HG03108 (cell line): Measurements from ENCODE around the gene HIVEP3.

Source experiments
- ATAC-seq: cut with Tn5 transposase; IDR thresholded peaks from one replicate; pipeline ENCODE4 v1.9.1; 2021; ENCODE audit warnings: moderate library complexity; ENCODE audit not compliant: unreplicated experiment

Gene HIVEP3

DNA sequence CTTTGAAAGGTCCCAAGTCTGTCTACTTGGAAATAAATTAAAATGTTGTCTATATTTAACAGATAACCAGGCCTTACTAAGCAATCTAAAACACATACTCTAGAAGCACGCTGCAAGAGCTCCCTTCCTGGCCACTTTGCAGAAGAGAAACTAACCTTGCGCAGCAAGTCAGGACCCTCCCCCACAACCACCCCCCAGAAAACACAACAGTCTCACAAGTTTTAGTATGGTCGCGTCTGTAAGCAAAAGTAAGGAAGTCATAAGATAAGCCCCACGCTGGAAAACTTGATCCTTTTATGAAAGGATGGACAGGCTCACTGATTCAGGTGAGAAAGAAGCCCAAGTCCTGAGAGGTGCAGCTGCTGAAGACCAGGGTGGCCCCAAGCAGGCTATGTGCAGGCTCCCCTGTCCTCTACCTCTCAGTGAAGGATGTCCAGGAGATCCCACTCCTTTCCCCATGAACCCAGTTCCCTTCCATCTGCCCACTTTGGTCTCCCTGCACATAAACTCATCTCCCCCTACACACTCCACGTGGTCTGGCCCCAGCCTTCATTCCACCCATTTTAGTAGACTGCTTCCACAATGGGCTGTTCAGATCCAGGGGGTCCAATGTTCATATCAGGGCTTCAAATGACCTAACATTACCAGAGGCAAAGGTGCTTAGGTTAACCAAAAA lies 23.8 kb downstream of the HIVEP3 start:
- ATAC-seq: no peak

DNA sequence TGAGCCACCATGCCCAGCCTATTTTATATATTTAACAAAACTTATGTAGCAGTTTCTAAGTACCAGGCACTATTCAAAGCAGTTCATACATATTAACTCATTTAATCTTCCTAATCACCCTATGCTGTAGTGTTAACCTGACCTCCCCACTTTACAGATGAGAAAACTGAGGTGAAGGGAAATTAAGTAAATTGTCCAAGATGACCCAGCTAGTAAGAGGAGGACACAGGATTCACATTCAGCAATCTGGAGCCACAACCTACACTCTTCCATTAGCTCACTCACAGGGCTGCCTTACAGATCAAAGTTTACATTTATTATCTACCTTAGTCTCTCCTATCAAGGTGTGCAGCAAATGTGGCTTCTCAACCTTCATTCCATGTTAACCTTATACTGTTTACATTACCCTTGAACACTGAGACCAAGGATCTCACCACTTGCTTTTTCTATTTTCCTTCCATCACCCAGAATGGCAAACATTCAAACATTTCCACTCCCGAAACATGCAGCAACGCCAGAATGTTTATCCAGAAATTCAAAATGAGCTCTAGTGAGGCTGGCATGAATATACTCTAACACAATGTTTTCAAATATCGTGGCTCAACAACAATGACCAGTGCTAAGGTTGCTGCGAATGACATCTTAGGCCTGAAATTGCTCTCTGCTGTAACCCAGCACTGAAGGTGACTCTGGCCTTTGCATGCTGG lies 24.5 kb downstream of the HIVEP3 start:
- no peak for ATAC-seq

DNA sequence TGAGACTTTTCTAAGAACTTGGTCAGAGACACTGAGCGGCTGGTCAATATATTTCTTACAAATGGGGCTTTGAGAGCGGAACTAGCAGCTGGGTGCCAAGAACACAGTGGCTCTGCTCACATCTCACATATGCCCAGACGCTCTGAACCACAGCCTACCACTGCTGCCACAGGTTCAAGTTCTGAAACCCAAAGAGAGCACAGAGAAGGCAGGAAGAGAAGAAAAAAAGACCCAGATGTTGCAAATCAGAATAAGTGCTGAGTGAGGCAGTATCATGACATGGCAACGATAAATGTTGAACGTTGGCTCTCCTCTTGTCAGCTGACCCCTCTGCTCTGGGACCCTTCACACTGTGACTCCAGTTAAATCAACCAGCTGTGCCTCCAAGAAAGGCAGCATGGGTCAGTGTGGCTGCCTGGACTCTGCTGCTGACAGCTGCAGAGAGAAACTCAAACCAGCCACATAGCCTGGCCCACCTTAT lies 26.4 kb downstream of the HIVEP3 start:
- no peak for ATAC-seq

DNA sequence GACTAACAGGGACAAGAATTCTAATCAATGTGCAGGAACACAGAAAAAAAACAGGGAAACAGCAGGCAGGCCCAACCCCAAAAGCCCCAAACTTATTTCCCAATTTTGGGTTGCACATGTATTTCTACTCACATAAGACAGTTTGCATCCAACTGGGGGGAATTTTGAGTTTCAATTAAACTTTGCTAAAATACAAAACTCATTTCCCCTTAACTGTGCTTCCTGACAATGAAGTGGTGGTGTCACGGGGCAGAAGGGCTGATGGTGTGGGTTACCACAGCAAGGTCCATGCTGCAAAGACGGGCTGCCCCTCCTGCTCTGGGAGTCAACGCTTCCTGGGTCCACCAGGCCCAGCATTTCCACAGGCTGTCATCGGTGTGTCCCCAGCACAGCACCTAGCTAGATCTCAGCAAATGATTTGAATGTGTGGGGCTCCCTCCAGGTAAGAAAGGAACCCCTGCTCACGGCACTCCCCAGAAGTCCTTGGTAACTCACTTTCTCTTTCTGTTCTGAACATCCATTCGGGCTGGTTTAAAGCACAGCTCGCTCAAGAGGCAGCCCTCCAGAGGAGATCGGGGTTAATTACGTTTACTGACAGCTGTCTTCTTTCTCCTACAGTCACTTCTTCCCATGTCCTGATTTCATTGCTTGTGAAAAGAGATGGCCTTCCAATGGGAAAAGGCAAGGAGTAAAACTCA lies 27.4 kb downstream of the HIVEP3 start:
- ATAC-seq: peak; percentile 85

DNA sequence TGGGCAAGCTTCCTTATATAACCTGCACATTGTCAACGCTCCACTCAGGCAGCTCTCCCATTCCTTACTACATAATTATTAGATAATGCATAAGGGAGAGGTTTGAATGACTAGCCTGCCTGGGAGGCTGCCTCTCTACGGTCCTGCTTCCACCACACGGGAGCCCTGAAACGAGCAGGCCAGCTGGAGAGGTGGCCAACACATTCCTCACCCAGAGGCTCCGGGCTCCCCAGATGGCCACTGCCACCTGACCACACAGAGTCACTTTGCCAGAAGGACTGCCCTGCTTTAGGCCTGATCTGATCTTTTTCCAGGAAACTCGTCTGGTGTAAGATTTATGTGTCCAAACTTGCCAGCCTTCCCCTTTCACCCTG lies 27.9 kb downstream of the HIVEP3 start:
- no peak for ATAC-seq

DNA sequence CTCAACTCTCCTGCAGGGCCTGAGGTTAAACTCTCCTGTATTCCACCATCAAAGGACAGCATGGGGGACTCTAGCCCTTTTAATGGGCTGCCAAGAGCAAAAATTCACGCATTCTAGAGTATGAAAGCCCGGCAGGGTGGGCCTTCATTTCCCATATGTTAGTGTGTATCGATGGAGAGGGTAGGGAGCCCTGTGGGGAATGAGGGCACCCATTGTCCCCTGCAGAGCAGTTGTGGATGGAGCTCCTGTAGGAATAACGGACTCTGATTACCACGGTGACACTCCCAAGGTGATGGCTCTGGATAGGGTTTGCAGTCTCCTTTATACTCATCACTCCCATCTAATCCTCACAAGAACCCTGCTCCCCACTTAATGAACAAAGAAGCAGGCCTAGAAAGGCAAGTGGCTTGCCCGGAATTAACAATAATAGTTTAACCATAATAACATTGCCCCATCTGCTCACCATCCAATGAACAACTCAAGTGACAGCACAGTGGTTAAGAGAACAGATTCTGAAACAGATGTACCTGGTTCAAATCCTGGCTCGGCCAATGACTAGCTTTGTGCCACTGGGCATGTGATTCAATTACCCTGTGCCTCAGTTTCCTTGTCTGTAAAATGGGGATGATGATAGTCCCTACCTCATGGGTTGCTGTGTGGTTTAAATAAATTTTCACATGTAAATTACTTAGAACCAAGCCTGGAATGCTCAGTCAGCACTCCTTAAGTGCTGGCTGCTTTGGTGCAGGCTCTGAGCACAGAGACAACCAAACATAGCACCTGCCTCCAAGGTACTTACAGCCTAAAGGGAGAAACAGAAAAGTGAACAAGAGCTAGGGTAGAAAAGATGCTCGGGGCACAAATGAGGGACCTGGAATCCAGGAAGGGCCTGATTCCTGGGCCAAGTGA lies 29.0 kb downstream of the HIVEP3 start:
- ATAC-seq: no peak

DNA sequence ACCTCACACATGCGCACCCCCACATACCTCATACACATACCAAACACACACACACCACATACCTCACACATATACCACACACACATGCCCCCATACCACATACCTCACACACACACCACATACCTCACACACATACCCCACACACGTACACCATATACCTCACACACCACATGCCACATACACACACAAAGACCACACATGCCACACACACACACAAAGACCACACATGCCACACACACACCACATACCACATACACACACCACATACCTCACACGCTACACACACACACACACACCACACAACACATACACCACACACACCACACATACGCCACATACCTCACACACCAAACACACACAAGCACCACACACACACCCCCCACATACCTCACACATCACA lies 30.0 kb downstream of the HIVEP3 start:
- no peak for ATAC-seq

DNA sequence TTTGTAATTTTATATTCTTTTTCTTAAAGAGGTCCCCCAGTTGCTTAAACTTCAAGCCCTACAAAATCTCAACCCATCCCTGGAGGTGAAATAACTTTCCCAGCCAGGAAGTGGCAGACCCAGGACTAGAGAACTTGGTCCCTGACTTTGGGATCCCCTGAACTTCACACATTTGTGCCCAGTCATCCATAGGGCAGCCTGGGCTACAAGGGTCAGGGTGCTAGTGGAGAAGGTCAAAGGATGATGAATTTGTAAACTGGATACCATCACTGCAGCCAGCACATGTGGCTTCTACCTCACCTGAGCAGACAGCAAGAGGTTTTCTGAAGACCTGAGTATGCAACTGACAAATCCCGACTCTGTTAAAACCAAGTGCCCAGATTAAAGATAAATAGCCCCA lies 31.4 kb downstream of the HIVEP3 start:
- ATAC-seq: no peak

DNA sequence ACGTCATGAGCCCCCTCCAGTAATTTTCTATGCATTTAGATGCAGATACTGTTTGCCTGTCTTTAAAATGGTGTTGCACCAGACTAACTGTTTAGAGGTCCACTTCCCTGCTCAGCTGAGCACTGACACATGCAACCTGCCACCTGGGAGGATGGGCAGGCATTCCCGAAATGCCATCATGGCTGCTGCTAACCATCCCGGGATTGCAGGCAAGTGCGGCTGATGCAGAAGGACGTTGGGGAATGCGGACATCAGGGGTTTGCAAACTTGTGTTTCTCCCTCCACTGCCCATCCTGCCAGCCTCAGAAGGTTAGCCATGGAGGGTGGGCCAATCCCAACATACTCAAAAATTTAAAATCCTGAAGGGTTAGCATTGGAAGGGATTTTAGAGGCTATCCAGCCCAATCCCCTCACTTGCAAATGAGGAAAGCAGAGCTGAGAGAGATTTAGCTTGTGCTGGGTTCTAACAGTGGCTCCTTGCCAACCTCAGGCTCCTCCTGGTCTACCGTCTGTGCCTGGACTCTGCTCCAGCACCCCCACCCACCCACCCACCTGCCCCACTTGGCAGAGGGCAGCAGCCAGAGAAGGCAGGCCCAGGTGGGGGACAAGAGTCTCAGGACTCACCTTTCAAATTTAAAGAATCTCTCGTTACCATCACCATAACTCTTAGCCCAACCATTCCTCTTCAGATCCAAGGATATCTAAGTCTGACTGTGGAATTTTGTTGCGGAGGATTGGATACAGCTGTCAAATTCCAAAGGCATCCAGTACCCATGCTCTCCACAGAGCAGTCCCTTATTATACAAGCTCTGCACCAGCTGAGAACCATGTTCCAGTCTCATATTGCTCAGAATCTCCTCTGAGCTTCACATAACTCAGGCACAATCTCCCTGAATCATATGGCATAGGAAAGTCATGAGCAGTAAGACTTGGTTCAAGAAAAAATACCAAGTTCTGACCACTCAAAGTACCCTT lies 34.2 kb downstream of the HIVEP3 start:
- no peak for ATAC-seq

DNA sequence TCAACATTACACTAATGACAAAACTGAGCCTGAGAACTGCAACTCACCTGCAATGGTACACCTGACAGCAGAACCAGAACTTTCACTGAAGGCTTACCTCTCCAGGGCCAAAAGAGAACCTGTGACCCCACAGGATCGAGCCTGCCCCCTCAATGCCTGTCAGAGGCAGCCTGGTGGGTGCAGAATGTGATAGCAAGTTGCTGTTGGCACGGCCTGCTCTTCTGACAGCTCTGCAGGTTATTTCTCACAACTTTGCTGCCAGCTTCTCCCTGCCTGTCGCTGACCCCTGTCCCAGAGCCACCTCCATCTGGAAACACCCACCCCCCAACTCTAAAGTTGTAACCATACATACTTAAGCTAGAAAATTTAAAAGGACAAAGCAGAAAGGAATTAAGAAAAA lies 35.2 kb downstream of the HIVEP3 start:
- no peak for ATAC-seq

DNA sequence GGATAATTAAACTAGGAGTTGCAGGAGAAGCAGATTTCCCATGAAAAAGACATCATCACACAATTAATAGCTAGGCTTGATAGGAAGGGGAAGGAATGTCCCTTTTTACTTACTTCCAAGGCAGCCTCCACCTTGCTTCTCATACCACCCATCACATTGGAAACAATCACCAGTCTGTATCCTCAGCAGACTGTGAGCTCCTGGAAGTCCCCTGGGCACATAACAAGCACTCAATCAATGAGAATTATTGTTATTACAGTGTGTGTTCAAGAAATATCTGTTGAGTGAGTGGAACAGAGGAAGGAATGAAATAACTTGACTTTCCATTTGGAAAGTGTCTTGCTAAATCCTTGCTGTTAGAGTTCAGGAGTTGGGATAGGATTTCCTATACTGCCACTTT lies 36.2 kb downstream of the HIVEP3 start:
- no peak for ATAC-seq

DNA sequence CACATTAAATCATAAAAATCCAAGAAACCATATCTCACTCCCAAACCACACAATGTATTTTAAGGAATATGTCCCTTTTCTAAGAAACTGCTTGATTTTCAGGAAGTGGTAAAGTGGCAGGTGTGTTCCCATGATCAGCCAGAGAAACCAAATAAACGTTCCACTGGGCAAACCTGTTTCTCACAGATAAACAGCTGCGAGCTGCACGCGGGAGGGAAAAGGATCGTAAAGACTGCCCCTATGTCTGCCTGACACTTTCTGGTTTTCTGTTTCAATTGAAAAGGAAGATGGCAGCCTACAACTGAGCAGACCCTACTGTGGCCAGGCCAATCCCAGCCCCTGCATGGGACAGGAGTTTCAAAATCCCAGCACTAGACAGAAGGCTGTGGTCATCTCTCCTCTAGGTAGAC lies 36.6 kb downstream of the HIVEP3 start:
- no peak for ATAC-seq

DNA sequence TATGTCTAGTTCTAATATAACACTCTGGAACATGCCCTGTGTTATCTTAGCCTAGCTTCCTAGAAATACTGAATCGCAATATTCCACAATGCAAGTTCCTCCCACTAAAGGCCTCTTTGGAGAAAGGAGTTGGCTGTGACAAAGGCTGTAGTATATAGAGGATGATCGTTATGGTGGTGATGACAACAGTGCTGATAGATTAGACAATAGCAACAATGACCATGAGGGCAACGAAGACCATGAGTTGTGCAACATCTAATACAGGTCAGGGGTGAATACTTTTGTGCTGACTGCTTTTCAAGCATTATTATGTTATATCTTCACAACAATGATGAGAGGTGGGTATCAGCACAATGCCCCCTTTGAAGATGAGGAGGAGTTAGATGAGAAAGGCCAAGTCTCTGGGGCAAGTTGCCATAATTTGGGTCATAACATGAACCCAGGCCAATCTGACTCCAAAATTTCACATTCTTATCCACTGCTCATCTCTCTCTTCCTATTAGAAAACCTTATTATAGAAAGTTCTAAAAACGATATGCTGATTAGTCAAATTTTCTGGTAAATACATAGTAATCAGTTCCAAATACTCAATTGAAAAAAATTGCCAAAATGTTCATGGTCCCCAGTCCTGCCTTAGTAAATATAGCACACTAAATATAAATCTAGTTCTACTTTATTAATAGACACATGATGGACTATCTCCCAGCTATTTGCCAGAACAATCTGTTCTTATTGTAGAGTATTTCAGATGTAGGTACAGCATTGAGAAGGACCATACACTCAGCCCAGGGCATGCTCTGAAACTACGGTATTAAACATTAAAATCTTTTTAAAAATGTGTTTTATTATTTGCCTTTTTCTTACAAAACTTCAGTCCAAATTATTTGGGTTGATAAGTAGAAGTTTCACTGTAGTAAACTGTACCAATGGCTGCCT lies 37.5 kb downstream of the HIVEP3 start:
- no peak for ATAC-seq

DNA sequence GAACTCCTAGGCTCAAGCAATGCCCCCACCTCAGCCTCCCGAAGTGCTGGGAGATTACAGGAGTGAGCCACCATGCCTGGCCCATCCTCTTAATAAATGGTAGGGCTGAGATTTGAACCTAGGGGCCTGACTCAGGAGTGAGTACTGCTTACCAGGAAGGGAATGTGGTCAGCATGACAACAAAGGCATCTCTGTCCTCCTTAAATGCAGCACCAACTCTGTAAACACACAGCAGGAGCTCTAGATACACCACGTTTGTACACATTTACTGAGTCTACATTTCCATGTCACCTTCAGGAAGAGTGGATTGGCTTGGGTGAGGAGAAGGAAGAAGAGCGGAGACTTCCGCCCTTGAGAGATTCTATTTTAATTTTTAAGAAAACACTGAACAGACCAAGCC lies 38.5 kb downstream of the HIVEP3 start:
- ATAC-seq: no peak

DNA sequence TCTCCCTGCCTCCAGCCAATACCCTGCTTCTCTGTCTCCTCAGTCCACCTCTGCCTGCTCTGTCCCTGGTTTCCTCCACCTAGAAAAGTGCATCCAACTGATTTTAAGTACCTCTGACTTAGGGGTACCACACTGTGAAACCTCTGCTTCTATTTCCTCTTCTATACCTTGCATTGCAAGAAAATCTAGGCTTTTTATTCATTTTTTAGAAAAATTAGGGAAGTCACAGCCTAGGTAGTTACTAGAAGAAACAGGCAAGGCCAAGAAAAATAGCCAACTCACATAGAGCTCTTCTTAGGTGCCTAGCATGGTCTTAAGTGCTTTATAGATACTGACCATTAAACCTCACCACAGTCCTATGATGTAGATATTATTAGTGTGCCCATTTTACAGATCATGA lies 39.1 kb downstream of the HIVEP3 start:
- ATAC-seq: no peak

DNA sequence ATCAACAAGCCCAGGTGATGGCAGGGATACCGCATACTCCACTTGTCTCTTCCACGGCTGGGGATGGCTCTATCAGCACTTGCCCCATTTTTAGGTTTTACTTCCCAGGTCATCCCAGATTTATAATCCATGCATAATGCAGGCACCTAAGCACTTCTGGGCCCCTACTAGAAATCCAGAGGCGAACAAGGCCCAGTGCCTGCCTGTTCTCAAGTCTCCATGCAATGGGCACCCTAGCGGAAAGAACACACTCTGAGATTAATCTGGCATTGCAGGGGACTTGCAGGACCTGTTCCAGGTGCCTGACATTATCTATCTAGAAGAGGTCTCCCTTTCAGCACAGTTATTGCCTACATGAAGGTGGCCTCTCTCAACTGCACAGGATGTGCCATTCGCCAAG lies 39.8 kb downstream of the HIVEP3 start:
- ATAC-seq: no peak

DNA sequence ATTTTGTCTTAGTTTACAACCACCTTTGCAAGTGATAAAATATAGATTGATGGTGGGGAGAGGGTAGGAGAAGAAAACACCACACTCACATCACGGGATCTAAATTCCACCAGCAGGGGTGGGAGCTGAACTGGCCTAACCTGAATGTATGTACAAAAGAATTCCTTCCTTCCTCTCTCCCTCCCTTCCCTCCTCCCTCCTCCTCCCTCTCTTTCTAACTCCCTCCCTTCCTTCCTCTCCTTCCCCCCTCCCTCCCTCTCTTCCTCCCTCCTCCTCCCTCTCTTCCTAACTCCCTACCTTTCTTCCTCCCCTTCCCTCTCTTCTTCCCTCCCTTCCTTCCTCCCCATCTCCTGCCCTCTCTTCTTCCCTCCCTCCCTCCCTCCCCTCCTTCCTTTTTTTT lies 40.2 kb downstream of the HIVEP3 start:
- ATAC-seq: no peak

DNA sequence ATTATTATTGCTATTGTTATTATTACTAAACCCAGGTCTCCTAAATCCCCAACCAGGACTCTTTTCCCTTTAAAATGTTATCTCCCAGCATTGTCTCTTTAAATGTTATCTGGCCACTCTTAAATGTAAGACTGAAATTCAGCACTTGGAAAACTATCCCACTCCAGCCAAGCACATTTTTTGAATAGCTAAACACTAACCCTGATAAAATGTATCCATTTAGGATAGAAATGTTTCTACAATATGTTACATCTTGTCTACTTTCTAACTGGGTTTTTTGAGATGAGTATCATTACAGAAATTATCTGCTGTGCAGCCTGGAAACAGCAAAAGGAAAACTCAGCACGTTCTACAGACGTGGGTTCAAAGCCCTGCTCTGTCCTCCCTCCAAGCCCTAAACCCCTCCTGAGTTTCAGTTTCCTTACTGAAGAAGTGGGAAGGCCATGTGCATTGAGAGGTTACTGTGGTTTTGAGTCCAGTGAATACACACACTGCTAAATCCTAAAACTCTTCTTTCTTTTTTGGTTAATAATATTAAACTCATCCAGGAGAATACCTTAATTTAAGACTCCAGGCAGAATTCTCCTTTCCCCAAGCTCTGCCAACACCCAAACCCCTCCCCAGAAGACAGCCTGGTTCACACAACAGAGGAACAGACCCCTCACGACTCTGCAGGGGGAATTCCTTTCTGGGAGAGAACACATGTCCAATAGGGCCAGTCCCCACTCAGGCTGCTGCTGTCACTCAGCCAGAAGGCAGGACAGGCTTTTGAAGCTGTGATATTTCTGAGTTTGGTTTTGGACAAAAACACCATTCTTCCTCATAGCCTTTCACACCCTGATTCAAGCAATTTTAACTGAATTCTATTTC lies 41.9 kb downstream of the HIVEP3 start:
- ATAC-seq: no peak
